Measurements from ENCODE around the gene CCN5.

DNA sequence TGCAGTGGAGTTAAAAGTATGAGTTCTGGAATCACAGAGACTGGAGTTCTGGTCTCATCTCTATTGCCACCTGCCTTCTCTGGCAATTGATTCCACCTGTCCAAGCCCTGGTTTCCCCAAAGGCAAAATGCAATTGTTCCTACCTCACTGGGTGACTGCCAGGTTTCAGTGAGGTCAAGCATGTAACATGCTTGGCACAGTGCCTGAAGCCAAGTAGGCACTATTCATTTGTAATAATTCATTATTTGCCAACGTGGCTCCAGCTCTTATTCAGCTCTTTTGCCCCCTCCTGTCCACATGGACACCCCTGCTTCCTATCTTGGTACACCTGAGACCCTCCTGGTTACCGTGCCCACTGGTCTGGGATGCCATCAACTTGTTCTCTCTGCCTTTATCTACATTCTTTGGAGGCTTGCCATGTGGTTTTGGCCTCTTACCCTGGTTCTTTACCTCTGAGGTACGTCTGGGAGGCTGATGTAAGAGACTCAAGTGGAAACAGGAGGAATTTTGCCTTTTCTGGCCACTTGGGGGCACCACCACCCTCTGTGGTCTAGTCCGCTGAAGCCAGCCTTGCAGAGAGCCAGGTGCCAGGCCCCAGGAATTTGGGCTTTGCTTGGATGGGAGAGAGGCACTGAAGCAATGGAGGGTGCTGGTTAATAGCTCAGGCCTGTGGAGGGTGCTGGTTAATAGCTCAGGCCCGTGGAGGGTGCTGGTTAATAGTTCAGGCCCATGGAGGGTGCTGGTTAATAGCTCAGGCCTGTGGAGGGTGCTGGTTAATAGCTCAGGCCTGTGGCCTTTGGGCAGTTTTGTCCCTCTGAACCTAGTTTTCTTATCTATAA, 32.2 kb downstream of the CCN5 start:
- TF ChIP-seq EZH2phosphoT487 (IDR thresholded peaks at IDR 0.05; ENCODE audit: insufficient read depth, low read depth): no peak
- no peak for TF ChIP-seq EZH2 (IDR thresholded peaks at IDR 0.05; ENCODE audit: insufficient read depth, poor library complexity, severe bottlenecking)
